ENCODE measurements around the gene SBF2.

The SBF2 gene

GRCh38 chr11:9763301-9763700, 530.7 kb downstream of the SBF2 start:
- Histone ChIP-seq H3K36me3 (ENCODE audit: insufficient read depth, low read length) (no peaks in the 10 kb centered on the region), H3K79me2 (ENCODE audit: insufficient read depth, low read length) (no peaks in the 10 kb centered on the region), H3K9me2 (ENCODE audit: low read depth, low read length) (no peaks in the 10 kb centered on the region), H3K9ac (ENCODE audit: low read length) (no peak overlapping the region), H3K9me3 (ENCODE audit: low read length) (no peaks in the 10 kb centered on the region), H3F3A (ENCODE audit: insufficient read depth, low read length) (no peaks in the 10 kb centered on the region), H3K27me3 (ENCODE audit: insufficient read depth, low read length) (no peaks in the 10 kb centered on the region), H3K4me1 (ENCODE audit: insufficient read depth, low read length, severe bottlenecking) (peaks cover 28% of the 10 kb centered on the region), H3K27ac (ENCODE audit: low read depth, low read length, poor library complexity, severe bottlenecking) (no peak overlapping the region), H4K20me1 (ENCODE audit: insufficient read depth, low read length) (no peaks in the 10 kb centered on the region), H3K4me2 (ENCODE audit: low read length) (no peak overlapping the region), H3K4me3 (ENCODE audit: low read depth, low read length, poor library complexity, severe bottlenecking) (no peak overlapping the region), H2AFZ (ENCODE audit: low read length) (no peak overlapping the region)
- TF ChIP-seq CTCF (IDR thresholded peaks at IDR 0.05; ENCODE audit: low read length) = no peak

GRCh38 chr11:9762531-9762930, 531.5 kb downstream of the SBF2 start:
- H3K4me2 ChIP-seq (ENCODE audit: low read length) = no peak overlapping the region
- H3K36me3 ChIP-seq (ENCODE audit: insufficient read depth, low read length) = no peaks in the 10 kb centered on the region
- no peak overlapping the region for H3K9ac ChIP-seq (ENCODE audit: low read length)
- no peak overlapping the region for H3K27ac ChIP-seq (ENCODE audit: low read depth, low read length, poor library complexity, severe bottlenecking)
- no peak overlapping the region for H2AFZ ChIP-seq (ENCODE audit: low read length)
- H3K79me2 ChIP-seq (ENCODE audit: insufficient read depth, low read length) = no peaks in the 10 kb centered on the region
- TF ChIP-seq EZH2 (IDR thresholded peaks at IDR 0.05; ENCODE audit: borderline replicate concordance, low read length) (no peak), CTCF (IDR thresholded peaks at IDR 0.05; ENCODE audit: low read length) (no peak)
- H4K20me1 ChIP-seq (ENCODE audit: insufficient read depth, low read length) = no peaks in the 10 kb centered on the region
- H3K9me2 ChIP-seq (ENCODE audit: low read depth, low read length) = no peaks in the 10 kb centered on the region
- no peaks in the 10 kb centered on the region for H3F3A ChIP-seq (ENCODE audit: insufficient read depth, low read length)
- H3K27me3 ChIP-seq (ENCODE audit: insufficient read depth, low read length) = no peaks in the 10 kb centered on the region
- H3K4me1 ChIP-seq (ENCODE audit: insufficient read depth, low read length, severe bottlenecking) = peaks cover 33% of the 10 kb centered on the region
- no peaks in the 10 kb centered on the region for H3K9me3 ChIP-seq (ENCODE audit: low read length)
- no peak overlapping the region for H3K4me3 ChIP-seq (ENCODE audit: low read depth, low read length, poor library complexity, severe bottlenecking)

GRCh38 chr11:9761441-9761945, 532.5 kb downstream of the SBF2 start:
- Histone ChIP-seq H4K20me1 (ENCODE audit: insufficient read depth, low read length) (no peaks in the 10 kb centered on the region), H3K36me3 (ENCODE audit: insufficient read depth, low read length) (no peaks in the 10 kb centered on the region), H3K9ac (ENCODE audit: low read length) (no peak overlapping the region), H3K4me1 (ENCODE audit: insufficient read depth, low read length, severe bottlenecking) (peaks cover 44% of the 10 kb centered on the region), H3K27me3 (ENCODE audit: insufficient read depth, low read length) (no peaks in the 10 kb centered on the region), H3K9me3 (ENCODE audit: low read length) (no peaks in the 10 kb centered on the region), H3K27ac (ENCODE audit: low read depth, low read length, poor library complexity, severe bottlenecking) (no peak overlapping the region), H2AFZ (ENCODE audit: low read length) (no peak overlapping the region), H3K9me2 (ENCODE audit: low read depth, low read length) (no peaks in the 10 kb centered on the region), H3F3A (ENCODE audit: insufficient read depth, low read length) (no peaks in the 10 kb centered on the region; the same call in 1 of the 2 replicates), H3K79me2 (ENCODE audit: insufficient read depth, low read length) (no peaks in the 10 kb centered on the region), H3K4me3 (ENCODE audit: low read depth, low read length, poor library complexity, severe bottlenecking) (no peak overlapping the region), H3K4me2 (ENCODE audit: low read length) (no peak overlapping the region)
- TF ChIP-seq CTCF (IDR thresholded peaks at IDR 0.05; ENCODE audit: low read length) = no peak
- TF ChIP-seq EZH2 (IDR thresholded peaks at IDR 0.05; ENCODE audit: borderline replicate concordance, low read length) = no peak

Data from OCI-LY1 (cell line).